ENCODE results near the gene SLC25A52.
"Not testable (repeated sequence)": the region's sequence is repeated elsewhere in the genome, so short reads cannot be mapped to it uniquely, and the experiment has no call there.

Gene SLC25A52

GRCh38 chr18:31760695-31761094 is at the start of gene SLC25A52:
Gene SLC25A52 (minus strand): TSS chr18:31760880. CDS start chr18:31760661, 219 bp downstream.
- DNase-seq (ENCODE audit: low read depth in 4 of 4, low spot score in 1 of 4): no peak

GRCh38 chr18:31809049-31809448 is 48.4 kb upstream of the SLC25A52 start:
- not testable (repeated sequence) for DNase-seq (ENCODE audit: low read depth in 4 of 4, low spot score in 1 of 4)

GRCh38 chr18:31801078-31801477 is 40.4 kb upstream of the SLC25A52 start:
- DNase-seq (ENCODE audit: low read depth in 4 of 4, low spot score in 1 of 4): no peak

GRCh38 chr18:31799257-31799656 is 38.6 kb upstream of the SLC25A52 start:
- not testable (repeated sequence) for DNase-seq (ENCODE audit: low read depth in 4 of 4, low spot score in 1 of 4)

- DNase-seq (ENCODE audit: low read depth in 4 of 4, low spot score in 1 of 4): no peak
These were observed 37.7 kb upstream of the SLC25A52 start for GRCh38 chr18:31798399-31798798.

- DNase-seq (ENCODE audit: low read depth in 4 of 4, low spot score in 1 of 4): no peak
These were observed 35.1 kb upstream of the SLC25A52 start for GRCh38 chr18:31795747-31796146.

- no peak for DNase-seq (ENCODE audit: low read depth in 4 of 4, low spot score in 1 of 4)
These were observed 32.9 kb upstream of the SLC25A52 start for GRCh38 chr18:31793531-31793930.

GRCh38 chr18:31792580-31792911 is 31.9 kb upstream of the SLC25A52 start:
- DNase-seq (ENCODE audit: low read depth in 4 of 4, low spot score in 1 of 4): no peak

- DNase-seq (ENCODE audit: low read depth in 4 of 4, low spot score in 1 of 4): no peak
These were observed 31.3 kb upstream of the SLC25A52 start for GRCh38 chr18:31791817-31792579.

GRCh38 chr18:31789409-31789808 is 28.7 kb upstream of the SLC25A52 start:
- DNase-seq (ENCODE audit: low read depth in 4 of 4, low spot score in 1 of 4): no peak

GRCh38 chr18:31783059-31783458 is 22.4 kb upstream of the SLC25A52 start:
- DNase-seq (ENCODE audit: low read depth in 4 of 4, low spot score in 1 of 4): no peak

GRCh38 chr18:31778391-31778950 is 17.8 kb upstream of the SLC25A52 start:
- no peak for DNase-seq (ENCODE audit: low read depth in 4 of 4, low spot score in 1 of 4)

GRCh38 chr18:31776093-31776492 is 15.4 kb upstream of the SLC25A52 start:
- DNase-seq (ENCODE audit: low read depth in 4 of 4, low spot score in 1 of 4): no peak

GRCh38 chr18:31774962-31775361 is 14.3 kb upstream of the SLC25A52 start:
- DNase-seq (ENCODE audit: low read depth in 4 of 4, low spot score in 1 of 4): no peak

- no peak for DNase-seq (ENCODE audit: low read depth in 4 of 4, low spot score in 1 of 4)
These were observed 13.8 kb upstream of the SLC25A52 start for GRCh38 chr18:31774477-31774785.

GRCh38 chr18:31773774-31774476 is 13.2 kb upstream of the SLC25A52 start:
- no peak for DNase-seq (ENCODE audit: low read depth in 4 of 4, low spot score in 1 of 4)

GRCh38 chr18:31772699-31773098 is 12.0 kb upstream of the SLC25A52 start:
- DNase-seq (ENCODE audit: low read depth in 4 of 4, low spot score in 1 of 4): no peak

GRCh38 chr18:31750273-31750672 is 10.4 kb downstream of the SLC25A52 start:
- DNase-seq (ENCODE audit: low read depth in 4 of 4, low spot score in 1 of 4): no peak

GRCh38 chr18:31746396-31746795 is 14.3 kb downstream of the SLC25A52 start:
- no peak for DNase-seq (ENCODE audit: low read depth in 4 of 4, low spot score in 1 of 4)

GRCh38 chr18:31744321-31745067 is 16.2 kb downstream of the SLC25A52 start:
- no peak for DNase-seq (ENCODE audit: low read depth in 4 of 4, low spot score in 1 of 4)

- not testable (repeated sequence) for DNase-seq (ENCODE audit: low read depth in 4 of 4, low spot score in 1 of 4)
These were observed 17.1 kb downstream of the SLC25A52 start for GRCh38 chr18:31743600-31743999.

Data from stimulated activated CD4-positive, alpha-beta T cell treated with anti-CD3 and anti-CD28 coated beads, Interleukin-1b, Interleukin-23, amount 100 ng/mL, for 24 hours (primary cell).